ENCODE data around the gene GRB10.
A peak's percentile ranks its signal among the peaks of the same experiment; 100 is the strongest.

GRB10 gene

DNA sequence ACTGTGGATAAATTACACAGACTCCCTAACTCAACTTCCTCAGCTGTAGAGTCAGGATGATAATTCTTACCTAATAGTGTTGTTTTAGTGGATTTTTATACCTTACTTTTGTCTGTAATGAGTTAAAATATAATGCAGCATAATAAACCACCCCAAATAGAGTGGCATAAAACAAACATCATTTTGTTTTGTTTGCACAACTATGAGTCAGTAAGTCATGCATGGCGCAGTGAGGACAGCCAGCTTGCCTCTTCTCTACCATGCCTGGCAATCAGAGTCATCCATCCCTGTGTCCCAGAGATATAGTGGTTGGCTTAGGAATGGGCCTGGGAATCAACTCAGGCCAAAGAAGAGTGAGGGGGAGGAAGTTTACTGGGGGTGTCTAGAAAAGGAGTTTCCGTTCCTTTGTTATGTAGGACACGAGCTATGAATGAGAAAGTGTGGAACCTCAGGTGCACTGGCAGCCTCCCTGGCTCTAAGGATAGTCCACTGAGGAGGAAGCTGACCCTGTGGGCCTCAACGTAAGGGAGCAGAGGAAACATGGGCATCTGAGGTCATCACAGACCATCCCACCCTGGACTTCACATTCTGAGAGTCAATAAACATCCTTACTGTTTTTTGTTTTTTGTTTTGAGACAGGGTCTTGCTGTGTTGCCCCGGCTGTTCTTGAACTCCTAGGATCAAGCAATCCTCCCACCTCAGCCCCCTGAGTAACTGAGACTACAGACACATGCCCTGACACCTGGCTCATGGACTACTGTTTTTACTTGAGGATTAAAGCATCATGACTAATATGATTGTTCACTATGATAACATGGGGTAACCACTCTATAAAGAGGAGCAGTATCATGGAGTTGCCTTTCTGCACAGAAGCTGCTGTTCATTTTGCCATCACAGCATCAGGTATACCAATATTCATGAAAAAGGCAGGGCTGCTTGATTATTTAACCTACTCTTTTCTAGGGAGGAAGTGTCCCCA lies 21.0 kb upstream of the GRB10 start:
- peak; percentile 36 for DNase-seq (ENCODE audit: low spot score)

- no peak for DNase-seq (ENCODE audit: low spot score)
Observed at GRCh38 chr7:50801907-50802306, 19.2 kb upstream of the GRB10 start.

GRCh38 chr7:50799873-50800272 lies 17.2 kb upstream of the GRB10 start:
- DNase-seq (ENCODE audit: low spot score), result no peak

DNA sequence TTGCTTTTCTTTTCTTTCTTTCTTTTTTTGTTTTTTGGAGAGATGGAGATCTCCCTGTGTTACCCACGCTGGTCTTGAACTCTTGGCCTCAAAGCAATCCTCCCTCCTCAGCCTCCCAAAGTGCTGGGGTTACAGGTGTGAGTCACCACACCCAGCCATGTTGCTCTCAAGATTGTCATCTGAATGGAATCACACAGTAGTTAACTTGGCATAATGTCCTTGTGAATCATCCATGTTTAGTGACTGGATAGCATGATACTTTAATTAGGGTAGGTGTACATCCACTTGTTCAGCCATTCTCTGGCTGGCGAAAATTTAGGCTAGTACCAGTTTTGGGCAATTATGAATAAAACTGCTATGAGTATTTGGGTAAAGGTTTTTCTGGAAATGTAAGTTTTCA lies 15.4 kb upstream of the GRB10 start:
- peak; percentile 75 for DNase-seq (ENCODE audit: low spot score)

DNA sequence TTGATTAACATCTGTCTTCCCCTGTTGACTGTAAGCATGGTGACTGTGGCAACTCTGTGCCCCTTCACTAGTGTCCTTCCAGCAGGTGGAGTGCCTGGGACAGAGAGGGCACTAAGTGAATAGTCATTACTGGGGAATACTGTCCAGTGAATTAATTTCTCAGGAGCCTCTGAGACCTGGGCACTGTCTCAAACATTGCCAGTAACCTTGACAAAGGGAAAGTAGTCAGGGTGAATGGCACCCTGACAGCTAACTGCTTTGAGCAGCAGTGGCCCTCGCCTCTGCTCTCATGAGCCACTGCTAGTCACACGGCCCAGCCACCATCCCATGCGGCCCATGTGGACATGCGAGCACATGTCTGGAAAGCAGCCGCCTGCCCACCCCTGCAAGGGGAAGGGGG lies 13.1 kb upstream of the GRB10 start:
- no peak for DNase-seq (ENCODE audit: low spot score)

DNA sequence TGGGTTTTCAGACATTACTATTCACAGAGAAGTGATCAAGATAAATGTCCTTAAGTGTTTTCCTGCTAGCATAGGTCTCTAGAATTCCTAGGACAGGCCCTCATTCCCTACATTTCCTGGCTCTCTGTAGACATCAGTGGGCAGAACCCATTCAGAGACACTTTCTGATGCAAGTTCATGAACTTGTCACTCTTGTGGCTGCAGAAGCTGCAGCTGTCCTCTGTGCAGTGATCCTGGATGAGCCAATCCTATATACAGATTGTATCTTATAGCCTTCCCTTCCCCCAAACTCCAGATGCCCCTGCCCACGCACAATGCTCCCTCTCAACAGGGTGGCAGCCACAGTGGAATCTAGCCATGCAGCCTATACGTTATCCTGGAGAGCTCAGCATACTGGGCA lies 12.6 kb upstream of the GRB10 start:
- DNase-seq (ENCODE audit: low spot score), result no peak

DNA sequence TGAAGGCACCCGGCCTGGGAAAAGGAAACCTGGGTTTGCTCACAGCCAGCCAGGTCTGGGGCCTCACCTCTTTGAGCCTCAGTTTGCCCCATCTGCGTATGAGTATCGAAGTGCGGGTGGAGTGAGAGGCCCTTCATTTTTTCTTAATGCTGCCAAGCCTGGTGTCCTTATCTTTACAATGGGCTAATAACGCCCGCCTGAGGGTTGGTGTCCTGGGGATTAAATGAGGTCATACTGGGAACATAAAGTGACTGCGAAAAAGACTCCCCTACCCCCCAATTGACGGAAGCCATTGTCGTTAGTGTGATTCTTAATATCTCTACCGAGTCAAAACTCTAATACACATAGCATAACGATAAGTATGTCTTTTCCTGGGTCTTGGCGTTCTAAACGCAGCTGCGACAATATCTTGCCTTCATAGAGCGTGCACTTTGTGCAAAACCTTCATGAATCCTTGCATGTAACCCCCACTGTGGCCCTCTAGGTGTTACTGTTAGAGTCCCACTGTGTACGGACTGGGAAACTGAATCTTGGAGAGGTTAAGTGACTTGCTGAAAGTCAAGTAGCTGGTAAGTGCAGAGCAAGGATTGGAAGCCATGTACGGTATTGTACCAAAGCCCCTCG lies 11.4 kb upstream of the GRB10 start:
- DNase-seq (ENCODE audit: low spot score), result no peak

DNA sequence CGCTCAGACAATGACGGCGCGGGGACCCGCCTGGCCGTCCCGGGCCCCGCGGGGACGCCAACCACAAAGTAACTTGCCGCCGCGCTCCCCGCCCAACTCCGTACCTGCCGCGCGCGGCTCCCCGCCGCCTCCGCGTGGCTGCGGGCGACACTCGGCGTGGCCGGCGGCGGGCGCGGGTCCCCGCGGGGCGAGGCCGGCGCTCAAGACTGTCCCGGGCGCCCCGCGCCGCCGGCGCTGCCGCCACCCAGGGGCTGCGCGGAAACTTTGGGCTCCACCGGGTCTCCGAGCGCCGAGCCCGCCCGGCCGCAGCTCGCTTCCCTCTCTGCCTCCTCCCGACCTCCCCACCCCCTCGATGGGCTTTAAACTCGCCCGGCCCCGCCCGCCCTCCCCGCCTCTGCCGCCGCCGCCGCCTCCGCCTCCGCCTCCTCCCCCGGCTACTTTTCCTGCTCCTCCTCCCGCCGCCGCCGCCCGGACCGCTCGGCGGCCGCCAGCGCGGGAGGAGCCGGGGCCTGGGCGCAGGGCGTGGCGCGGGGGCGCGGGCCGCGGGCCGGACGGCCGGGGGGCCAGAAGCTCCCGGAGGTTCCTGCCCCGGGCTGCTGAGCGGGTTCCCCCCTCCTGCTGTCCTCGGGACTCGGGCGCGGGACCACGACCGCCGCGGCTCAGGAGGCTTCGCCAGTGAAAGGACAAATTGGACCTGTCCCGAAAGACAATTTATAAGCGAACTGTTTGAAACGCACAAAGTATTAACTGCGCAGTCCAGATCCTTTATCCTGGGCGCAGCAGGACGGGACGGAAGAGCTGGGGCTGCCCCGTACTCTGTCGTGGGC lies 10.6 kb upstream of the GRB10 start:
- DNase-seq (ENCODE audit: low spot score), result peak; percentile 61

- DNase-seq (ENCODE audit: low spot score), result peak; percentile 66
Observed at GRCh38 chr7:50792342-50793119, 9.8 kb upstream of the GRB10 start.

DNA sequence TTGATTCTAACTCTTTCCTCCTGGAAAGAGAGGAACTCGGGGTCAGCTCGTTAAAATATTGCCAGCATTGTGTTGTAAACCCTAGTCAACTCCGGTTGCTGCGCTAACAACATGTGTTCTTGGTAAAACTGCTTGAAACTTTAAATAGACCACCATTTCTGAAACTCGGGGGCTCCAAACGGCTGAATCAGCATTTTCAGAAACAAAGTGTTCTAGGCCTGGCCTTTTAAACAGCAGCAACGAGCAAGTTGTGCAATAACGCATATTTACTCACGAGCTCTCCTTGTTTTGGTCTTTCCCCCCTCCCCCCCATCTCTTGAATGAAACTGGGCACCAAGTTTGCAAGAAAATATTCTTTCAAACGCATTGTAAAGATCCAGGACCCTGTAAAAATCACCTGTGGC lies 9.2 kb upstream of the GRB10 start:
- DNase-seq (ENCODE audit: low spot score), result peak; percentile 57

DNA sequence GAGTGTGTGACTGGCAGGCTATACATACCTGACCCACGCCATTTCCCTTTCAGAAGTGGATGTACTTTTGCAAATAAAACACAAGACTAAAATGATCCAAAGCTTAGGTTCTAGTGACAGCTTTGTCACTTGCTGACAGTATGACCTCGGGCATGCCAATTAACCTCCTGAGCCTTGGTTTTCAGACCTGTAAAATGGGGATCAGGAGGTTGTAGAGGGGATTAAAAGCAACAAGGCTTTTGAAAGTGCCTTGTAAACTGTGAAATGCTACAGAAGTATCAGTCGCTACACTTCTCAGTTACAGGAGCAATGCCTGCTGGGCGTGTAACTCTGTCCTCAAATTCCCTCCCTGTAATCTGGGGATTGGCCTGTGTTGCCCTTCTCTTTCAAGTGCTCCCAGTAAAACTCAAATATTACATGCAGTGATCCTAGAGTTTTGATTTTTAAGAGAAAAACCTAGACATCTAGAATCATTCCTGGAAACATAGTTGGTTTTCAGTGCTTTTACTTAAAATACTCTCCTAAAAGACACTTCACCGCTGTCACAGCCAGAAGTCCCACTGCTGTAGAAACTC lies 8.8 kb upstream of the GRB10 start:
- DNase-seq (ENCODE audit: low spot score), result peak; percentile 9

- DNase-seq (ENCODE audit: low spot score), result no peak
Observed at GRCh38 chr7:50790381-50790780, 7.7 kb upstream of the GRB10 start.

DNA sequence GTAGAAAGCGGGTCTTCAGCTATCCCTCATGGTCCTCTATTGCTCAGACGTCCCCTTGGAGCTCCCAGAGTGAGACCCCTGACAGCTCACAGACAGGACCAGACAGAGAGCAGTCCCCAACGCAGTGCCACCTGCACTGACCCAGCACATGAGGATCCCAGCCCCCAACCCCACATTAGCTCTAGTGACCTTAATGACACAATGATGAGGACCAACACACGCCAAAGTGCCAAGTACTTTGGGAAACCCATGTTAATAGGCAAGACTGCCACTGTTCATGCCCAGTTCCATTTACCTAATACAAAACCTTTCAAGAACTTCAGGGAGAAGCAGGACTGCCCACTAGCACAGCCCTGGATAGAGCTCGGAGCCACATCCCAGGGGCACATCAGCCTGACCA lies 5.7 kb upstream of the GRB10 start:
- no peak for DNase-seq (ENCODE audit: low spot score)

GRCh38 chr7:50787825-50788224 lies 5.1 kb upstream of the GRB10 start:
- no peak for DNase-seq (ENCODE audit: low spot score)

- DNase-seq (ENCODE audit: low spot score), result no peak
Observed at GRCh38 chr7:50785346-50785745, 2.6 kb upstream of the GRB10 start.

DNA sequence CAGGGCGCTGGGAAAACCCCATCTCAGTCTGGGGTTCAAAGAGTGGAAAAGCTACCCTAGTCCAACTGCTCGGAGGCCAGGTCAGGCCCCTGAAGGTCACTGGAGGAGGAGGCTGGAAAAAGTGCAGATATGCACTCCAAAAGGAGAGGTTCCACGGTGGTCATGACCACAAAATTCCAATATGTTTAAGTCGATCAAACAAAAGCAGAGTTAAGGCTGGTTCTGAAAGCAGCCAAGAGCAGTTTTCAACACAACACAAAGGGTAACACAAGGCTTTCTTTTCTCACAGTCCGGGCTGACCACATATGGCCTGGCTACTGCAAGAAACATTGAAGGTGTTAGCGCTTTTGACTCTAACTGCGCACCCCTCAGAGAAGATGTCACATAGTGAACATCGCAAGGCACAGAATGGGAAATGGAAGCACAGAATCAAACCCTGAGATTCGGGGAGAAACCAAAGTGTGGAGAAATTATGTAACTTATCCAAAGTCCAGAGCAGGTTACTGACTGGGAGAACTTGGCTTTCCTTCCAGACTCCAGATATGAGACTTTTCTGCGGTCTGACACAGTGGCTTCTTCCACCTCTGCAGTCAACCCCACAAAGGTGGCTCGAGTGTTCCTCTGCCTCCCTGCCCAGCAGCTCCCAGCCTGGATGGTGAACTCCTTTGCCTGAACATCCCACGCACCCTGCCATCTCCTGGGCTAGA lies 1.3 kb upstream of the GRB10 start:
- no peak for DNase-seq (ENCODE audit: low spot score)

GRCh38 chr7:50783303-50783702 lies 607 bp upstream of the GRB10 start:
- no peak for DNase-seq (ENCODE audit: low spot score)

GRCh38 chr7:50781381-50782293 lies 1.1 kb downstream of the GRB10 start:
- no peak for DNase-seq (ENCODE audit: low spot score)

DNA sequence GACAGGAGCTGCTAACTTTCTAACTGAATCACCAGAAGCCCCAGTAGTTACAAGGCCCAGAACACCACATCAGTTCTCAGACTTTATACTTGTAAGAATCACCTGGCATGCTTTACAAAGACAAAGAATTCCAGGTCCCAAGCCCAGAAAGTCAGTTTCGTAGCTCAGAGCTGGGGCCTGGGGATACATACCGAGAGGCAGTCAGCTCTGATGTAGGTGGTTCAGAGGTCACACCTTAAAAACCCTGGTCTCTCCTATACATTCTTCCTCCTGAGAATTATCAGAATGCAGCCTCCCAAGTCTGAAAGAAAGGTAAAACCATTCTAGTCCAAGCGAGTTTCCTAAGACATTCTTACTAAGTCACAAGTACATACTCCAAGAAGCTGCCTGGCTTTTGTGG lies 2.3 kb downstream of the GRB10 start:
- DNase-seq (ENCODE audit: low spot score), result no peak

GRCh38 chr7:50779427-50779826 lies 3.3 kb downstream of the GRB10 start:
- no peak for DNase-seq (ENCODE audit: low spot score)

All from RKO (cell line).